Neuronal stem cell (in vitro differentiated cells): Measurements from ENCODE around the gene PAPOLB.
"Not testable (repeated sequence)": the region's sequence is repeated elsewhere in the genome, so short reads cannot be mapped to it uniquely, and the experiment has no call there.

Experiments
- DNase-seq: peaks from one replicate; pipeline ENCODE4 v3.0.0-alpha.2; 2013; ENCODE audit warnings: low spot score
- H2AFZ ChIP-seq: one replicate; pipeline ENCODE4 v1.6.1; 2013; ENCODE audit warnings: mild to moderate bottlenecking, low read length, inconsistent platforms
- H2AK5ac ChIP-seq: 2 replicates; pipeline ENCODE4 v1.6.1; 2013; ENCODE audit warnings: low read depth, mild to moderate bottlenecking, inconsistent platforms, low read length, moderate library complexity, mixed read lengths
- H2BK120ac ChIP-seq: 2 replicates; pipeline ENCODE4 v1.6.1; 2013; ENCODE audit warnings: low read depth, mild to moderate bottlenecking, inconsistent platforms, low read length, moderate library complexity, mixed read lengths
- H2BK12ac ChIP-seq: one replicate; pipeline ENCODE4 v1.6.1; 2013; ENCODE audit warnings: low read length, inconsistent platforms
- H2BK15ac ChIP-seq: 2 replicates; pipeline ENCODE4 v1.6.1; 2013; ENCODE audit warnings: mild to moderate bottlenecking, low read length, inconsistent platforms, mixed read lengths
- H2BK5ac ChIP-seq: one replicate; pipeline ENCODE4 v1.6.1; 2013; ENCODE audit warnings: inconsistent platforms, mild to moderate bottlenecking, low read length, moderate library complexity
- H3K14ac ChIP-seq: one replicate; pipeline ENCODE4 v1.6.1; 2013; ENCODE audit warnings: low read length, inconsistent platforms
- H3K18ac ChIP-seq: 2 replicates; pipeline ENCODE4 v1.6.1; 2013; ENCODE audit warnings: low read length, inconsistent platforms
- H3K23ac ChIP-seq: 2 replicates; pipeline ENCODE4 v1.6.1; 2013; ENCODE audit warnings: low read depth, mild to moderate bottlenecking, mixed read lengths, low read length, inconsistent platforms; ENCODE audit not compliant: poor library complexity
- H3K27ac ChIP-seq: replicated peaks from 3 replicates; pipeline ENCODE4 v1.5.1; 2013; ENCODE audit warnings: low read length, inconsistent platforms
- H3K27me3 ChIP-seq, 3 experiments: 2 replicates each; pipeline ENCODE4 v1.6.1; 2013; ENCODE audit warnings: low read length in 3 of 3, mild to moderate bottlenecking in 2 of 3, inconsistent platforms in 1 of 3, low read depth in 1 of 3, mixed read lengths in 1 of 3, moderate library complexity in 1 of 3; ENCODE audit not compliant: control insufficient read depth in 3 of 3, insufficient read depth in 3 of 3
- H3K36me3 ChIP-seq, 2 donors: replicated peaks in 1 of 2; 2 replicates each; pipeline ENCODE4 v1.6.1; 2013; ENCODE audit warnings: low read length in 2 of 2; ENCODE audit not compliant: control insufficient read depth in 2 of 2, insufficient read depth in 2 of 2
- H3K4ac ChIP-seq: 2 replicates; pipeline ENCODE4 v1.6.1; 2013; ENCODE audit warnings: inconsistent platforms, mild to moderate bottlenecking, low read length, moderate library complexity
- H3K4me1 ChIP-seq, 2 donors: 1 replicate in 1 of 2; 2 replicates in 1 of 2; pipeline ENCODE4 v1.6.1; 2013; ENCODE audit warnings: low read length in 2 of 2, low read depth in 1 of 2; ENCODE audit not compliant: control insufficient read depth in 2 of 2, insufficient read depth in 1 of 2
- H3K4me2 ChIP-seq: one replicate; pipeline ENCODE4 v1.6.1; 2013; ENCODE audit warnings: mild to moderate bottlenecking, low read length, inconsistent platforms; ENCODE audit not compliant: insufficient read depth, poor library complexity, severe bottlenecking
- H3K4me3 ChIP-seq, 2 donors: 2 replicates each; pipeline ENCODE4 v1.5.1; 2013; ENCODE audit warnings: low read length in 2 of 2, mild to moderate bottlenecking in 2 of 2, inconsistent platforms in 1 of 2, moderate library complexity in 1 of 2
- H3K79me1 ChIP-seq: one replicate; pipeline ENCODE4 v1.6.1; 2013; ENCODE audit warnings: low read depth, mild to moderate bottlenecking, inconsistent platforms, low read length, moderate library complexity
- H3K9ac ChIP-seq: one replicate; pipeline ENCODE4 v1.6.1; 2013; ENCODE audit warnings: mild to moderate bottlenecking, low read depth, low read length, inconsistent platforms; ENCODE audit not compliant: poor library complexity
- H3K9me3 ChIP-seq, 2 donors: replicated peaks in 1 of 2; 2 replicates each; pipeline versions ENCODE3 to v1.6.1; 2013; ENCODE audit warnings: low read length in 2 of 2, mild to moderate bottlenecking in 2 of 2, inconsistent platforms in 1 of 2, low read depth in 1 of 2, mixed read lengths in 1 of 2, moderate library complexity in 1 of 2; ENCODE audit not compliant: control insufficient read depth in 2 of 2, insufficient read depth in 1 of 2
- H4K8ac ChIP-seq: one replicate; pipeline ENCODE4 v1.6.1; 2013; ENCODE audit warnings: low read depth, mild to moderate bottlenecking, inconsistent platforms, low read length, moderate library complexity
- H4K91ac ChIP-seq: one replicate; pipeline ENCODE4 v1.6.1; 2013; ENCODE audit warnings: low read length, low read depth, mild to moderate bottlenecking, inconsistent platforms; ENCODE audit not compliant: poor library complexity
- WGBS, 2 donors: extraction: QIAGEN DNeasy Blood & Tissue Kit; methylation state at CpG; one replicate each; pipeline ENCODE4 v1.1.7; 2013; ENCODE audit warnings: missing lambda C conversion rate in 2 of 2, mixed read lengths in 1 of 2; ENCODE audit not compliant: insufficient read length in 2 of 2, insufficient replicate concordance in 1 of 2; ENCODE audit errors: extremely low coverage in 2 of 2; 5-methylcytosine and 5-hydroxymethylcytosine counted together

The PAPOLB gene

DNA sequence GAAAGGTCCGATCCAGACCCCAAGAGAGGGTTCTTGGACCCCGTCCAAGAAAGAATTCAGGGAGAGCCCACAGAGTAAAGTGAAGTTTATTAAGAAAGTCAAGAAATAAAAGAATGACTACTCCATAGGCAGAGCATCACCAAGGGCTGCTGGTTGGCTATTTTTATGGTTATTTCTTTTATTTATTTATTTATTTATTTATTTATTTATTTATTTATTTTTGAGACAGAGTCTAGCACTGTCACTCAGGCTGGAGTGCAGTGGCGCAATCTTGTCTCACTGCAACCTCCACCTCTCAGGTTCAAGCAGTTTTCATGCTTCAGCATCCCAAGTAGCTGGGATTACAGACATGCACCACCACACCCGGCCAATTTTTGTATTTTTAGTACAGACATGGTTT lies 31.4 kb upstream of the PAPOLB start:
- H2BK5ac ChIP-seq, H4K91ac ChIP-seq, H3K9me3 ChIP-seq, H3K18ac ChIP-seq, H2AFZ ChIP-seq, H3K4me1 ChIP-seq, H3K14ac ChIP-seq, H3K79me1 ChIP-seq, H2BK15ac ChIP-seq, H3K27ac ChIP-seq, H2BK120ac ChIP-seq, H3K4ac ChIP-seq, H2AK5ac ChIP-seq, H3K9ac ChIP-seq, H3K27me3 ChIP-seq, H3K4me2 ChIP-seq, DNase-seq, H4K8ac ChIP-seq, H3K23ac ChIP-seq, H2BK12ac ChIP-seq, H3K4me3 ChIP-seq, H3K36me3 ChIP-seq: not testable (repeated sequence)
- no CpG with 5 or more reads among the region's 4 CpGs for WGBS, 2 donors

- H3K4me2 ChIP-seq, DNase-seq, H2BK12ac ChIP-seq, H3K9ac ChIP-seq, H3K14ac ChIP-seq, H3K79me1 ChIP-seq, H3K27me3 ChIP-seq, H2BK120ac ChIP-seq, H2AK5ac ChIP-seq, H3K4me1 ChIP-seq, H3K23ac ChIP-seq, H4K8ac ChIP-seq, H3K36me3 ChIP-seq, H2BK15ac ChIP-seq, H4K91ac ChIP-seq, H3K4me3 ChIP-seq, H3K4ac ChIP-seq, H2AFZ ChIP-seq, H3K9me3 ChIP-seq, H3K27ac ChIP-seq, H2BK5ac ChIP-seq, H3K18ac ChIP-seq: not testable (repeated sequence)
- WGBS, 2 donors = 44 to 45% methylated on average over 1 of the region's 2 CpGs
Observed at GRCh38 chr7:4891522-4891921, 29.7 kb upstream of the PAPOLB start.

GRCh38 chr7:4889682-4890081 lies 27.9 kb upstream of the PAPOLB start:
- no peak overlapping the region for H3K4ac ChIP-seq
- no peaks in the 10 kb centered on the region for H3K9me3 ChIP-seq
- H2BK5ac ChIP-seq = no peak overlapping the region
- no peak overlapping the region for H4K91ac ChIP-seq
- no peak overlapping the region for H2BK12ac ChIP-seq
- no peak overlapping the region for H3K4me2 ChIP-seq
- H3K4me1 ChIP-seq = no peaks in the 10 kb centered on the region
- DNase-seq = no peak
- H3K23ac ChIP-seq = no peak overlapping the region
- no peak overlapping the region for H3K9ac ChIP-seq
- no peak overlapping the region for H3K27ac ChIP-seq
- no peak overlapping the region for H4K8ac ChIP-seq
- no peaks in the 10 kb centered on the region for H3K27me3 ChIP-seq
- no peak overlapping the region for H2AK5ac ChIP-seq
- H2BK120ac ChIP-seq = no peak overlapping the region
- no peak overlapping the region for H3K14ac ChIP-seq
- no peak overlapping the region for H3K18ac ChIP-seq
- H3K79me1 ChIP-seq = no peaks in the 10 kb centered on the region
- H3K36me3 ChIP-seq = no peaks in the 10 kb centered on the region
- H2AFZ ChIP-seq = no peak overlapping the region
- H3K4me3 ChIP-seq = no peak overlapping the region
- no CpG with 5 or more reads among the region's 1 CpG for WGBS, 2 donors
- H2BK15ac ChIP-seq = no peak overlapping the region

- Histone ChIP-seq H2BK15ac (no peak overlapping the region), H3K79me1 (no peaks in the 10 kb centered on the region), H3K4ac (no peak overlapping the region), H2AFZ (no peak overlapping the region), H2BK12ac (no peak overlapping the region), H4K91ac (no peak overlapping the region), H3K23ac (no peak overlapping the region), H3K9me3 (no peaks in the 10 kb centered on the region), H3K4me2 (no peak overlapping the region), H2AK5ac (no peak overlapping the region), H3K27me3 (no peaks in the 10 kb centered on the region), H4K8ac (no peak overlapping the region), H3K18ac (no peak overlapping the region), H3K4me3 (no peak overlapping the region), H3K14ac (no peak overlapping the region), H3K36me3 (no peaks in the 10 kb centered on the region), H2BK5ac (no peak overlapping the region), H3K9ac (no peak overlapping the region), H2BK120ac (no peak overlapping the region), H3K27ac (no peak overlapping the region), H3K4me1 (no peaks in the 10 kb centered on the region)
- no CpG with 5 or more reads among the region's 3 CpGs for WGBS, 2 donors
- no peak for DNase-seq
Observed at GRCh38 chr7:4888161-4888560, 26.3 kb upstream of the PAPOLB start.
